T-cell (primary cell): ENCODE measurements around the gene ZNF385A. TPM values are rescaled to one million over a fixed set of nuclear protein-coding genes. Genes with fewer than 3 reads are reported as not detected.

Experiments used
- ATAC-seq, 4 experiments: fragments of 200-7000 bp in 3 of 4; fragments of 150-1000 bp in 1 of 4; cut with Tn5 transposase; replicated peaks in 1 of 4; 1 replicate in 3 of 4; 2 replicates in 1 of 4; pipeline ENCODE4 v1.10.0; 2021; ENCODE audit warnings: moderate library complexity in 3 of 4, mild to moderate bottlenecking in 2 of 4, moderate number of reproducible peaks in 1 of 4
- CTCF ChIA-PET, 2 donors: fragments of 300-600 bp; sonication (Branson Sonifier 250); formaldehyde crosslinking; loops; one replicate each; lab custom pipeline; 2022; ENCODE audit warnings: antibody characterized with exemption in 2 of 2; lab: Charles Lee
- POLR2A ChIA-PET, 2 donors: fragments of 300-600 bp; sonication (Branson Sonifier 250); formaldehyde crosslinking; loops; one replicate each; lab custom pipeline; 2022; ENCODE audit warnings: antibody characterized with exemption in 2 of 2; lab: Charles Lee
- DNase-seq, 35 experiments: peaks; one replicate each; pipeline versions ENCODE4 v3.0.0 to v3.0.0-alpha.2; 2013 to 2023
- H3K27ac ChIP-seq: one replicate; pipeline ENCODE4 v1.5.1; 2013; ENCODE audit warnings: low read length
- H3K27me3 ChIP-seq, 2 experiments: replicated peaks in 1 of 2; 1 replicate in 1 of 2; 2 replicates in 1 of 2; pipeline versions ENCODE4 v1.6.1 to v1.7.0; 2013; ENCODE audit warnings: low read length in 1 of 2, mixed read lengths in 1 of 2; ENCODE audit not compliant: control insufficient read depth in 2 of 2, insufficient read depth in 2 of 2; ENCODE audit errors: extremely low read depth in 1 of 2
- H3K36me3 ChIP-seq, 2 donors: 1 replicate in 1 of 2; 2 replicates in 1 of 2; pipeline versions ENCODE4 v1.6.1 to v1.7.0; 2013; ENCODE audit warnings: low read length in 1 of 2; ENCODE audit not compliant: control insufficient read depth in 2 of 2, insufficient read depth in 1 of 2; ENCODE audit errors: extremely low read depth in 1 of 2
- H3K4me1 ChIP-seq, 2 experiments: 1 replicate in 1 of 2; 2 replicates in 1 of 2; pipeline versions ENCODE4 v1.6.1 to v1.7.0; 2013; ENCODE audit warnings: low read length in 2 of 2, mixed read lengths in 1 of 2; ENCODE audit not compliant: insufficient read depth in 2 of 2, control insufficient read depth in 1 of 2; ENCODE audit errors: extremely low read depth in 1 of 2
- H3K4me3 ChIP-seq, 2 donors: 1 replicate in 1 of 2; 2 replicates in 1 of 2; pipeline versions ENCODE4 v1.5.1 to v1.7.0; 2013; ENCODE audit warnings: mild to moderate bottlenecking in 2 of 2, low read length in 1 of 2, moderate library complexity in 1 of 2; ENCODE audit not compliant: control insufficient read depth in 1 of 2; ENCODE audit errors: extremely low read depth in 1 of 2
- H3K9me3 ChIP-seq: 2 replicates; pipeline ENCODE4 v1.7.0; 2013
- H3K27ac Mint-ChIP-seq, 2 donors: one replicate each; pipeline ENCODE4 v1.8.0; 2020 to 2021; ENCODE audit warnings: mild to moderate bottlenecking in 2 of 2, mixed read lengths in 2 of 2
- H3K27me3 Mint-ChIP-seq, 2 donors: one replicate each; pipeline ENCODE4 v1.8.0; 2021 to 2022; ENCODE audit warnings: mixed read lengths in 2 of 2
- H3K36me3 Mint-ChIP-seq: one replicate; pipeline ENCODE4 v1.8.0; 2021; ENCODE audit warnings: mixed read lengths
- H3K4me1 Mint-ChIP-seq, 3 donors: one replicate each; pipeline ENCODE4 v1.8.0; 2020 to 2022; ENCODE audit warnings: mixed read lengths in 3 of 3, mild to moderate bottlenecking in 1 of 3
- H3K4me3 Mint-ChIP-seq, 3 donors: one replicate each; pipeline ENCODE4 v1.8.0; 2020 to 2022; ENCODE audit warnings: mild to moderate bottlenecking in 3 of 3, mixed read lengths in 3 of 3, moderate library complexity in 3 of 3
- H3K9me3 Mint-ChIP-seq, 3 donors: one replicate each; pipeline ENCODE4 v1.8.0; 2020 to 2022; ENCODE audit warnings: mixed read lengths in 3 of 3
- WGBS: methylation state at CpG from one replicate; pipeline ENCODE4 v1.1.5; 2013; ENCODE audit warnings: missing lambda C conversion rate; ENCODE audit not compliant: insufficient coverage; 5-methylcytosine and 5-hydroxymethylcytosine counted together
- total RNA-seq, 35 experiments: library from RNA in 6 of 35; stranded (reverse) in 6 of 35; fragments of 120-200 nt in 1 of 35; gene quantifications; one replicate each; pipeline versions ENCODE4 v1.2.1 to v1.2.4 and lab custom pipeline; 2013 to 2026

ZNF385A gene
- total RNA-seq, 5 donors from 2014 or later (not counting 1 experiment from before 2014, with no cell fraction given): 0.90 to 2.7 (median 1.2) TPM

GRCh38 chr12:54359762-54360351 lies 24.7 kb downstream of the ZNF385A start:
- WGBS: no CpG with 5 or more reads among the region's 9 CpGs
- Histone ChIP-seq H3K4me1 (peaks cover 18 to 34% of the 10 kb centered on the region in 2 experiments), H3K4me3 (peak overlapping the region; percentile 48 to 84), H3K9me3 (no peaks in the 10 kb centered on the region), H3K27me3 (peaks cover 0 to 3% of the 10 kb centered on the region in 2 experiments), H3K36me3 (no peaks in the 10 kb centered on the region), H3K27ac (peak overlapping the region; percentile 77)
- Mint-ChIP-seq H3K27ac (peak overlapping the region in 1 of 2 donors; percentile 39), H3K4me3 (no peak overlapping the region), H3K36me3 (no peaks in the 10 kb centered on the region), H3K27me3 (no peaks in the 10 kb centered on the region), H3K4me1 (peaks cover 17 to 28% (median 21%) of the 10 kb centered on the region in 3 donors), H3K9me3 (no peaks in the 10 kb centered on the region)
- ChIA-PET CTCF (interaction anchor here (0.6 to 3.1 kb wide), 15 partner anchors 9 to 108 kb away, joined by 3 to 55 read pairs (median 6); partner anchors contain the start of genes COPZ1 (in 2 of the 2), CBX5 (in 1 of the 2) and HNRNPA1 (in 1 of the 2)), POLR2A (interaction anchor here (1.0 to 1.7 kb wide), 3 partner anchors 9 to 79 kb away, joined by 5 to 16 read pairs (median 15); partner anchors contain the start of genes CBX5 (in 1 of the 2), COPZ1 (in 1 of the 2) and HNRNPA1 (in 1 of the 2))
- DNase-seq (no peak), ATAC-seq (no peak)

- Histone ChIP-seq H3K9me3 (no peaks in the 10 kb centered on the region), H3K27me3 (peaks cover 0 to 3% of the 10 kb centered on the region in 2 experiments), H3K36me3 (no peaks in the 10 kb centered on the region), H3K4me1 (peaks cover 15 to 29% of the 10 kb centered on the region in 2 experiments), H3K4me3 (peak overlapping the region; percentile 83 to 84), H3K27ac (peak overlapping the region; percentile 77)
- Mint-ChIP-seq H3K27ac (no peak overlapping the region), H3K36me3 (no peaks in the 10 kb centered on the region), H3K4me1 (peaks cover 10 to 21% (median 14%) of the 10 kb centered on the region in 3 donors), H3K9me3 (no peaks in the 10 kb centered on the region), H3K4me3 (no peak overlapping the region), H3K27me3 (no peaks in the 10 kb centered on the region)
- CTCF ChIA-PET: interaction anchor here (0.6 to 3.1 kb wide), 16 partner anchors 9 to 107 kb away, joined by 3 to 55 read pairs (median 6); partner anchors contain the start of genes CBX5 (in 1 of the 2), COPZ1 (in 1 of the 2) and HNRNPA1 (in 1 of the 2)
- DNase-seq: peak; percentile 77 to 98 (median 94)
- ATAC-seq: peak; percentile 95 to 96 (median 95)
- WGBS: 0% methylated on average over 23 of the region's 40 CpGs
- POLR2A ChIA-PET: interaction anchor here (0.6 to 1.7 kb wide), 5 partner anchors 9 to 79 kb away, joined by 4 to 16 read pairs (median 7); partner anchors contain the start of genes COPZ1 (in 2 of the 2), CBX5 (in 1 of the 2) and HNRNPA1 (in 1 of the 2)
These were observed 25.4 kb downstream of the ZNF385A start for GRCh38 chr12:54358945-54359761.

GRCh38 chr12:54358191-54358944 lies 26.2 kb downstream of the ZNF385A start:
- H3K4me1 ChIP-seq: peaks cover 9 to 22% of the 10 kb centered on the region in 2 experiments
- H3K27ac Mint-ChIP-seq: no peak overlapping the region
- WGBS: 2% methylated on average over 7 of the region's 15 CpGs
- no peak overlapping the region for H3K4me3 Mint-ChIP-seq
- H3K36me3 Mint-ChIP-seq: no peaks in the 10 kb centered on the region
- peaks cover 0 to 3% of the 10 kb centered on the region in 2 experiments for H3K27me3 ChIP-seq
- no peaks in the 10 kb centered on the region for H3K9me3 ChIP-seq
- H3K27ac ChIP-seq: peak overlapping the region; percentile 77
- ATAC-seq: peak in 3 of 4 experiments; percentile 17 to 31 (median 23)
- POLR2A ChIA-PET: interaction anchor here (0.6 to 1.7 kb wide), 5 partner anchors 23 to 1091 kb away, joined by 4 to 16 read pairs (median 7); partner anchors contain the start of genes COPZ1 (in 2 of the 2), CBX5 (in 1 of the 2) and HNRNPA1 (in 1 of the 2)
- peak in 3 of 35 experiments; percentile 17 to 67 (median 39) for DNase-seq
- no peaks in the 10 kb centered on the region for H3K9me3 Mint-ChIP-seq
- peaks cover 4 to 13% (median 7%) of the 10 kb centered on the region in 3 donors for H3K4me1 Mint-ChIP-seq
- H3K4me3 ChIP-seq: peak overlapping the region; percentile 83 to 84
- H3K27me3 Mint-ChIP-seq: no peaks in the 10 kb centered on the region
- no peaks in the 10 kb centered on the region for H3K36me3 ChIP-seq
- CTCF ChIA-PET: interaction anchor here (0.6 to 3.1 kb wide), 14 partner anchors 10 to 107 kb away, joined by 3 to 55 read pairs (median 6); partner anchors contain the start of genes COPZ1 (in 2 of the 2), CBX5 (in 1 of the 2) and HNRNPA1 (in 1 of the 2)

GRCh38 chr12:54357506-54358190 lies 26.9 kb downstream of the ZNF385A start:
- Histone ChIP-seq H3K36me3 (no peaks in the 10 kb centered on the region), H3K27me3 (no peaks in the 10 kb centered on the region), H3K4me1 (peaks cover 6 to 22% of the 10 kb centered on the region in 2 experiments), H3K9me3 (no peaks in the 10 kb centered on the region), H3K27ac (peak overlapping the region; percentile 77), H3K4me3 (peak overlapping the region; percentile 83 to 84)
- WGBS: 100% methylated on average over 1 of the region's 2 CpGs
- Mint-ChIP-seq H3K9me3 (no peaks in the 10 kb centered on the region), H3K27ac (peak overlapping the region in 1 of 2 donors; percentile 48), H3K27me3 (no peaks in the 10 kb centered on the region), H3K36me3 (no peaks in the 10 kb centered on the region), H3K4me1 (peaks cover 4 to 13% (median 7%) of the 10 kb centered on the region in 3 donors), H3K4me3 (no peak overlapping the region)
- ATAC-seq: no peak
- DNase-seq: no peak
- CTCF ChIA-PET: interaction anchor here (0.6 to 3.1 kb wide), 5 partner anchors 11 to 106 kb away, joined by 3 to 21 read pairs (median 3); partner anchors contain the start of gene COPZ1 (in 2 of the 2)
- POLR2A ChIA-PET: interaction anchor here in 1 of 2 donors (0.7 kb wide), 1 partner anchor 1090 kb away, joined by 4 read pairs; no protein-coding TSS in a partner anchor

- ChIA-PET CTCF (interaction anchor here in 1 of 2 donors (1.5 kb wide), 1 partner anchor 12 kb away, joined by 3 read pairs; no protein-coding TSS in a partner anchor), POLR2A (no interaction called here)
- H3K36me3 Mint-ChIP-seq: no peaks in the 10 kb centered on the region
- no peaks in the 10 kb centered on the region for H3K27me3 Mint-ChIP-seq
- H3K4me1 ChIP-seq: peaks cover 6 to 27% of the 10 kb centered on the region in 2 experiments
- H3K4me1 Mint-ChIP-seq: peaks cover 11 to 20% (median 13%) of the 10 kb centered on the region in 3 donors
- no peak for ATAC-seq
- H3K9me3 ChIP-seq: no peaks in the 10 kb centered on the region
- H3K27me3 ChIP-seq: no peaks in the 10 kb centered on the region
- no peak overlapping the region for H3K4me3 Mint-ChIP-seq
- H3K36me3 ChIP-seq: no peaks in the 10 kb centered on the region
- H3K9me3 Mint-ChIP-seq: no peaks in the 10 kb centered on the region
- WGBS: 100% methylated on average over 1 of the region's 4 CpGs
- no peak overlapping the region for H3K4me3 ChIP-seq
- peak overlapping the region; percentile 13 to 48 for H3K27ac Mint-ChIP-seq
- H3K27ac ChIP-seq: no peak overlapping the region
- no peak for DNase-seq
These were observed 27.6 kb downstream of the ZNF385A start for GRCh38 chr12:54356951-54357356.
